GM12874 (cell line): ENCODE results near the gene SERPINA9.

ENCODE experiments used
- CTCF ChIP-seq: IDR thresholded peaks from 2 replicates; pipeline ENCODE4 v1.5.1; 2011; ENCODE audit warnings: low read depth, mild to moderate bottlenecking, control low read depth, low read length, moderate library complexity; ENCODE audit not compliant: insufficient read depth

The SERPINA9 gene

GRCh38 chr14:94458558-94459205 is 17.3 kb downstream of the SERPINA9 start:
- no peak for TF ChIP-seq CTCF

- TF ChIP-seq CTCF = no peak
Observed at GRCh38 chr14:94458096-94458495, 17.9 kb downstream of the SERPINA9 start.

DNA sequence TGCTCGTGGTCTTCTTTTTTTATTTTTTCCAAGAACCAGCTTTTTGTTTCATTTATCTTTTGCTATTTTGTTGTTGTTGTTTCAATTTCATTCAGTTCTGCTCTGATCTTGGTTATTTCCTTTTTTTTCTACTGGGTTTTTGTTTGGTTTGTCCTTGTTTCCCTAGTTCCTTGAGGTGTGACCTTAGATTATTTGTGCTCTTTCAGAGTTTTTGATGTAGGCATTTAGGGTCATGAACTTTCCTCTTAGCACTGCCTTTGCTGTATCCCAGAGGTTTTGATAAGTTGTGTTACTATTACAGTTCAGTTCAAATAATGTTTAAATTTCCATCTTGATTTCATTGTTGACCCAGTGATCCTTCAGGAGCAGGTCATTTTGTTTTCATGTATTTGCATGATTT is 20.1 kb downstream of the SERPINA9 start:
- no peak for TF ChIP-seq CTCF

DNA sequence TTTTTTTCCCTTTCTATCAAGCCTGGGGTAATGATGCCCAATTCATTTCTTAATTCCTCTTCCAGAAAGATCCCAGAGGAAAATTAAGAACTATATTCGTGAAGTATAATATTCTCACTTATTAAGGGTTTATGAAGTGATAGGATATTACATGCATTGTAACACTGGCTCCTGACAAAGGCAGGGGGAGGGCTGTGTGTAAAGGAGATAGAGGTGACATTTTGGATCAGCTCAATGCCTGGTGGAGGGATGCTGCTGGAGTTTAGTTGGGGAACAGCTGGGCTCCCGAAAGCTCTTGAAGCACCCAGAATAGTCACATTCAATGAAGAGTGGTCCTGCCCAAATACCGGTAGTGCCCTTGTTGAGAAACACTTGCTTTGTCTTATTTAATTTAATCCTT is 24.2 kb downstream of the SERPINA9 start:
- TF ChIP-seq CTCF = no peak

DNA sequence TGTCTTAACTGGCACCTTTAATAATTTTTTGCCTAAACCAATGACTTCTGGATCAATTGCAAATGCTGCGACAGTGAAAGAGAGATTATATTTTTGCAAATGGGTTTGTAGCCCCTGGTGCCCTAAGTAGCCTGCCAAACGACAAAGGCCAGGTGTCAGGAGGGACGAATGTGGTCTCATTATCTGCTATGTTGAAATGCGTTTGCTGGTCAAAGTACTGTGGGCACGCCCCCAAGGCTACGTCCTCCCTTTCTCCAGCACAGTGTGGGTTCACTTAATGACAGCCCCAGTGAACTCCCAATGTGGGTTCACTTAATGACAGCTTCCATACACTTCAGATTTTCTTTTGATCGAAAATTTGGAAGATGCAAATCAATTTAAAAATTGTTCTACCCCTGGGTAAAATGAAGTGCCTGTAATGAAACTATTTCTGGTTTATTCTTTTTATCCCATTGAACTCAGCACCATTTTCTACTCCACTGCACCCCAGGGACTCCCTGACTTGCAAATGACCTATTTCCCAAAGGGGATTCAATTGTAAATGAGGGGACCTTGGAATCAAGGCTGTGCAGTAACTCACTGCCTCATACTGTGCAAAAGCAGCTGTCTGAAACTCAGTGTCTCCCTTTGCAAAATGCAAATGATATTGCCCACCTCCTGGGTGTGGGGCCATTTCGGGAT is 24.8 kb downstream of the SERPINA9 start:
- TF ChIP-seq CTCF = no peak

DNA sequence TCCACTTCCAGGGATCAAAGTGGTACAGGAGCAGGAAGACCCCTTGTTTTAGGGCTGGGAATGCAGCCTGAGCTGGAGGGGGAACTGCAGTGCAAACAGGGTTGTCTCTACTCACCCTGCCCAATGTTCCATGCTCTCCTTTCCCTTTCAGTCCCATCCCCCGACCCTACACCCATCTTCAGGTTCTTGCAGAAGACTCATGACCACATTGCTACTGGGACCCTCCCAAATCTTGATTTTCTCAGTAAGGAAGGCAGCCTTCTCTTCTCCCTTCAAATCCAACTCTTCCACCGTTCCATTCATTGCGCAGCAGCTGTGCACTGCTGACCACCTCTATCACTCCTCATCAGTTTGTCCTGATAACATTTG is 25.3 kb downstream of the SERPINA9 start:
- TF ChIP-seq CTCF = no peak

- TF ChIP-seq CTCF = no peak
Observed at GRCh38 chr14:94449930-94450329, 26.1 kb downstream of the SERPINA9 start.
